GM13976 (cell line): ENCODE measurements around the gene EYS.

Experiments
- DNase-seq: peaks from one replicate; pipeline ENCODE4 v3.0.0; 2012; ENCODE audit warnings: low spot score
- CTCF ChIP-seq: IDR thresholded peaks from 2 replicates; pipeline ENCODE4 v1.5.1; 2012; ENCODE audit warnings: borderline replicate concordance, mild to moderate bottlenecking; ENCODE audit not compliant: insufficient read depth; ENCODE audit errors: extremely low read depth, missing control alignments, control extremely low read depth
- in situ Hi-C: fragments of 300-500 bp; cut with MboI; formaldehyde crosslinking; loops from one replicate; pipeline ENCODE4 v1.12.0; 2022; ENCODE audit warnings: low sequenced_read_pairs, mixed read lengths, inconsistent platforms; ENCODE audit not compliant: unreplicated experiment

EYS gene

DNA sequence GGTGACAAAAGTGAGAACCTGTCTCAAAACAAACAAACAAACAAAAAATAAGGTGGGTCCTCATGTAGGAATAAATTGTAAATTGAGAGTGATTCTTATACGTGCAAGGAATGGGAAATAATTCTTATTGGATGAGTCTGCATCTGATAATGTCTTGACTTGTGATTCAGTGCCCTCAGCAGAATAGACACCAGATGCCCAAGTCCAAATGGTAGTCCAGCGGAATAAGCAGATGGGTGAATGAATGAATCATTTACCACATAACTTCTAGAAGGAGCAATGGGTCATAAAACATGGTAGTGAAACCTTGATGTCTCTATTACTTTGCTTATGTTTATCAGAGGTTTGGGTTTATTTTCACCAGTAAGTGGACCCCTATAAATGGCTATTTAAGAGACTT is 1323.7 kb downstream of the EYS start:
- TF ChIP-seq CTCF = no peak
- in situ Hi-C loops = no loop called here
- no peak for DNase-seq

DNA sequence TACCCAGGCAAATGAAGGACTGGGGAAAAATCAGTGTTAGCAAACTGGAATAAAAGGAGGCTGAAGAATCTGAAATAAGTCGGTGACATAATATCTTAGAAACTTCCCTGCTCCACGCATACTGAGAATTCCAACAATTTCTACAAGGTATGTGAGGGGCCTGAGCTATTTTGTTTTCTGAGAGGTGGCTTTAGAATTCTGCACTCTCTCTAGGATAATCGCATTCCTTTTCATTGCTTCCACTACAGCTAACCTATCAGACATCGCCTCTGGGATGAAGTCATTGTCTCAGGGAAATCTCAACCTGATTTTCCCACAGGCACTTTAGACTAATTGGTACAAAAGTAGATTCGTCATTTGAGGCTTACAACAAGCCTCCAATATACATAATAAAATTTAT is 1330.6 kb downstream of the EYS start:
- no peak for TF ChIP-seq CTCF
- in situ Hi-C loops = no loop called here
- no peak for DNase-seq

GRCh38 chr6:64357430-64357829 is 1349.6 kb downstream of the EYS start:
- in situ Hi-C loops = no loop called here
- DNase-seq = no peak
- TF ChIP-seq CTCF = no peak

DNA sequence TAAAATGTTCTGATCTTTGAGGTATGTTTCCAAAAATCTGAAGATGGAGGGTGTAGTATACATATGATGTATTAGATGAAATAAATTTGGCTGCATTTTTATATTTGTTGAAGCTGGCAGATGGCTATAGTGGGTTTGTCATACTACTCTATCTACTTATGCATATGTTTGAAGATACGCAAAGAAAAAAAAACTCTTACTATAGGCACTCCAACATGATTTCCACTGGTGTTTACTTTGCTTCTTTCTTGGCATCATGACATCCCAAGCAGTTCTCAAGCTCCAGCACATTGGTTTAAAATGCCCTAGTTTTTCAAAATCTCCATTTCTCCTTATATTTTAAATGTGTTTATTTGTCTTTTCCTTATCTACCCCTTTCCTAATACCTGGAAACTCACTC is 1359.6 kb downstream of the EYS start:
- DNase-seq = no peak
- no peak for TF ChIP-seq CTCF
- in situ Hi-C loops = loop anchor here (25.0 kb wide), 1 partner anchor 410 kb away; no protein-coding TSS in a partner anchor

DNA sequence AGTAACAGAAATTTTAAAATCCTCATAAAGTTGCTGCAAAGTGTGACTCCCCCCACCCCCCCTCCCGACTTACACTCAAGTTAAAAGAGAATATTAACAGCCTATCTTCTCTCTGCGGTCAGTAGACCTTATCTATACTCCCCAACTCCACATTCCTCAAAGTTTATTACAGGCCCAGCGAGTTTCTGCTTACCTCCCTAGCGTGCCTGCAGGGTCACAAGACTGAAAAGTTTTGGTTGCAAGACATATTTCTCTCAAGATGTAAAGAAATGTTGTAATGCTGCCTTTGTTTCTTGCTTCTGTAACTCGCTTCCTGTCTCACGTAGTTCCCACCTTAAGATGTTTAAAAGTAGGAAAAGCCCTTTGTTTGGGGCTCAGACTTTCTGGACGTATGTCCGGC is 1371.8 kb downstream of the EYS start:
- in situ Hi-C loops = loop anchor here (25.0 kb wide), 1 partner anchor 398 kb away; no protein-coding TSS in a partner anchor
- no peak for TF ChIP-seq CTCF

GRCh38 chr6:64334636-64335035 is 1372.4 kb downstream of the EYS start:
- TF ChIP-seq CTCF = no peak
- in situ Hi-C loops = loop anchor here (25.0 kb wide), 1 partner anchor 397 kb away; no protein-coding TSS in a partner anchor
- no peak for DNase-seq

More for the DNA sequence above, 1371.8 kb downstream of the EYS start:
- DNase-seq = no peak
